HG02763 (cell line): ENCODE results near the gene PFN4.

ENCODE experiments used
- ATAC-seq: cut with Tn5 transposase; IDR thresholded peaks from one replicate; pipeline ENCODE4 v1.9.1; 2021; ENCODE audit warnings: mild to moderate bottlenecking, moderate library complexity; ENCODE audit not compliant: unreplicated experiment

PFN4 gene

DNA sequence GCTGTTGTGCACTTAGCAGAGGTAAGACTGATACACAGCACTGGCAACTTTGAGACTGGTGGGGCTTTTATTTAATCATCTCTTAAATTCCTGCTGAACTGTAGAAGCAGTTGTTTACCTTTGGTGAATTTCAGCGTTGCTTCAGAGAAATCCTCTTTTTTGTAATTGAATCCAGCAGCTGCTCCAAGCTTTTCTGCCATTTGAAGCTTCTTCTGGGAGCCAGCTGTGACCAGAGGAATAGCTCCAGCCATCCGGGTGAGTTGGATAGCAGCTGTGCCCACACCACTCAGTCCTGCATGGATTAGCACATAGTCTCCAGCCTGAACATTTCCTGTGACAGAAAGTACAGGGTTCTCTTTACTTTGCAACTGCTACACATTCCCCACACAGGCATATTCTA lies 42.4 kb downstream of the PFN4 start:
- no peak for ATAC-seq

DNA sequence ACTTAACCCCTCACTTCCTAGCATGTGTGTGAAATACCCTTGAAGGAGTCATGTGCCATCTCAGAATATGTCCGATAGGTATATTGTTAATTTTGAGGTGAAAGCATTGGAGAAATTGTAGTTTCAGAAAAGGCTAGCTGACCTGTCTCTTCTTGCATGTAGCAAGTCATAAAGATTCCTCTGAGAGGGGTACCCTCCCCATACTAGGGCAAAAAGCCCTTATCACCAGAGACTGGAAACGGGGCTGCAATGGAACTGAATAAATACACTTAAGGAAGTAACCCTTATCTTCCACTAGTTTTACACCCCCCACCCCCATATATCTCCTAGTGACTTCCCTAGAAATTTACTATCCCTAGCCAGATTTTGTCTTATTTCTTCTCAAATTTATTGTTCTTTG lies 45.3 kb downstream of the PFN4 start:
- ATAC-seq = no peak

DNA sequence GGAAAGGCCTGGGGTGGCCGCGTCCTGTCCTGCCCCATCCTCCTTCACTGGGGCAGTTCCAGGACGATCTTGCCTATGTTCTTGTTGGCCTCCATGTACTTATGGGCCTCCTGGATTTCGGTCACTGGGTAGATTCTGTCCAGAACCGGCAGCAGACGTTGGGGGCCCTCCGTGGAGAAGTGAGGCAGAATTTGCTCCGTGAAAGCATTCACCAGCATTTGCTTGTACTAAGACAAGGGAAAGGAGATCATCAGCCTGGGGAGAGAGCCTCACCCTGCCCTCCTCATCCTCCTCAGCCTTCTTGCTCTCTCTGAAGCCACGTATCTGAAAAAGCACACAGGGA lies 45.6 kb downstream of the PFN4 start:
- ATAC-seq = no peak

DNA sequence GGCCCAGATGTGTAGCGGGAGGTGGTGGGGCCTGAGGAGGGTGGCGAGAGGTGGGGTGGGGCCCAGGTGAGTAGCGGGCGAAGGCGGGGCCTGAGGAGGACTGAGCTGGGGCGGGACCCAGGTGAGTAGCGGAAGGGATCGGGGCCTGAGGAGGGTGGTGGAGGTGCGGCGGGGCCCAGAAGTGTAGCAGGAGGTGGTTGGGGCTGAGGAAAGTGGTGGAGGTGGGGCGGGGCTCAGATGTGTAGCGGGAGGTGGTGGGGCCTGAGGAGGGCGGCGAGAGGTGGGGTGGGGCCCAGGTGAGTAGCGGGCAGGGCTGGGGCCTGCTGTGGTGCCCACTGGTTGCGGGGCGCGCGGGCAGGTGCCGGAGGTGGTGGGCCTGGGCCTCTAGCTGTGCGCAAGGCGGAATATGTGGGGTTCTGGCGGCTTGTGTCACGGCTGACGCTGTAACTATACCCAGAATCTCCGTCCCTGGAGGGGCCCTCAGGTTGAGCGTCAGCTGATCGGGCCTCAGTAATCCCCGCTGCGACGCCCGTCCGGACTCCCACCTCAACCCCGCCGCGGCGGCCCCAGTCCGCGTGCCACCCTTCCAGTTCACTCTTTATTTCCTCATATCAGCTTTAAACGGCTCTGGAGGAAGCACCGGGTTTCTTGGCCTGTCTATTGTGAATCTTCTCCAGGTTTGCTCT lies 46.1 kb downstream of the PFN4 start:
- ATAC-seq = peak; percentile 10

DNA sequence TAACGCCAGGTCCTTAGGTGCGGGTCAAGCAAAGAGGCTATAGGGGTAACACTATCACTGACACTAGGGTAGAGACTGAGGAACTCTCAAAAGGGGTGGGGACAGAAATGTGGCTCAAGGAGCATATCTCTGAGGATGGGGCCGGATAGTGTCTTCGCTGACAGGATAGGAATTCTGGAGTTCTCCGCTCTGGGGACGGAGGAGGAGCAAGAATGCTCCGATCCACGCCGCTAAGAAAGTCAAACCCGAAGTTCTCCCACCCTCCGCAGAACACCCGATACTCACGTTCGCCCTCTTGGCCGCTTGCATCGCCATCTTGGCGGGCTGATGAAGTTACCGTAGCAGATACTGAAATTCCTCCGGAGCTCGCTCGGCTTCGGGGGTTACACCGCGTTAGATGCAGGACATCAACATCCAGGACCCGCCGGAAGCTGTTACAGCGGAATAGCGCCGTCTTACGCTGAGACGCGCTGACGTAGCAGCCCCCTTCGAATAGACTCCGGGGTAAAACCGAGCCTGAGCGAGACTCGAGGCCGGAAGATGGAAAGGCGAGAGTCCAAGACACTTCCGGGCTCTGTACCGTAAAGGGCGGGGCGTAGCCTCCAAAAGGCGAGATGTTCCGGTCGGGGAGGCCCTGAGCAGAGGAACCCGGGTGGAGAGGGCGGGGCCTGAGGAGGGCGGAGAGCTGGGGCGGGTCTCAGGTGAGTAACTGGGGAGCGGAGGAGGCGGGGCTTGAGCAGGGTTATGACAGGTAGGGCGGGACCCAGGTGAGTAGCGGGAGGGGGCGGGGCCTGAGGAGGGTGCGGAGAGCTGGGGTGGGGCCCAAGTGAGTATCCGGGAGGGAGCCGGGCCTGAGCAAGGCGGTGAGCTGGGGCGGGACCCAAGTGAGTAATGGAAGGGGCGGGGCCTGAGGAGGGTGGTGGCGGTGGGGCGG lies 47.0 kb downstream of the PFN4 start, which contains the start of gene SF3B6:
Gene SF3B6 (minus strand): TSS at position 412 of the 934 bp plus-strand sequence. CDS start 97 bp downstream, at position 315.
- ATAC-seq = peak; percentile 93

DNA sequence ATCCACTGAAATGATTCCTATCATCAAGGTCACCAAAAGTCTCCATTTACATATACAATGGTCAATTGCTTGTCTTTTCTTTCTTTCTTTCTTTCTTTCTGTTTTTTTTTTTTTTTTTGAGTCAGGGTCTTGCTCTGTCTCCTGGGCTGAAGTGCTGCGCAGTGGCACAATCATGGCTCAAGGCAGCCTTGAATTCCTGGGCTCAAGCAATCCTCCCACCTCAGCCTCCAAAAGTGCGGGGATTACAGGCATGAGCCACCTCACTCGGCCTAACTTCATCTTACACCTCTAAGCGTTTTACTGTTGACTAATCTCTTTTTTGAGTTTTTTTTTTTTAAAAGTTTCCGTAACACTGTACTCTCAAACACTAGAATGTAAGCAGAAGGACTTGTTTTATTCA lies 47.9 kb downstream of the PFN4 start:
- ATAC-seq = no peak

DNA sequence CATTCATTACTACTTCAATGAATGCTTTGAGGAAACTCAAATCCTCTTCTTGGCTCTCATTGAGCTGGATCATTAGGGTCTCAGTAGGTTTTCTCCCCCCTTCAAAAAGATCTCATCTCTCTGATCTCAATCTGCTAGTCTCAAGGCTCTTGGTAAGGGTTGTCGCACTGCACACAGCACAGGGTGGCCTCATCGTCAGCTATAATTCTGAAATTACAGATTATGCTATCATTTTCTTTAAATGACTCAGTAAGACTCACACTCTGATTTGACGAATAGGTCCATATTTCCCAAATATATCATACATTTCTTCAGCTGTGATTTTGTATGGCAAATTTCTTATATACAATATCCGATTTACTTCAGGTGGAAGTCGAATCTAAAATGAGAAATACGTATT lies 49.3 kb downstream of the PFN4 start:
- no peak for ATAC-seq

DNA sequence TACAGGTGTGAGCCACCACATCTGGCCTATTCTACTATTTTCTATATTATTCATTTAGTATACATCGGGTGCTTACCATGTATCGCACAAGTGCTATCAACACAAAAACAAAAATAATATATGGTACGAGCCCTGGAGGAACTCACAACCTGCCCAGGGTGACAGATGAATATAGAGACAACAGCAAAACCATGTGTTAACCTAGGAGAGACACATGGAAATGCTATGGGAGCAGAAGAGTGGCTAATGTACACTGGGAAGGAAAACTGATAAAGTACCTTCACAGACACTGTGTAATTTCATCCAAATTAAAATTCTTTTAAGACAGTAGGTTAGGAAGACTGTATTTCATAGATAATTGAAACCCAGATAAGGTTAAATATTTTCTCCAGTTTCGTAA lies 50.9 kb downstream of the PFN4 start:
- ATAC-seq = no peak

DNA sequence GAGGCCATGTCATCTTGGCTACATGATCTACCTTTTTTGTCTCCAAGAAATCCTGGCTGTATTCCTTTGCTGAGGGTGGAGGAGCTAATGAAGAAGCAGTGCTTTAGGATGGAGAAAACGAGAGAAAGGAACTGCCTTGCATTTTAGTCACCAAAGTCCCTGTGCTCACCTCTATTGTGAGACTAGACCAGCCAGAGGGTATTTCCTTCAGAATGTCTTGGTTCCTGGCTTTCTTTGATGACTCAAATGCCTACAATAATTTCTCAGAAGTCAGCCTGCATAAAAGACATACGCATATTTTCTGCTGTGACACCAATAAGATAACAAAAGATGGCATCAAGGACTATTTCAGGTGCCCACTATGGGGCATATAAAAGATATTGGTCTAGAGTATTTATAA lies 57.8 kb downstream of the PFN4 start:
- ATAC-seq = no peak
